ENCODE data around the gene TTC39C.

The TTC39C gene

DNA sequence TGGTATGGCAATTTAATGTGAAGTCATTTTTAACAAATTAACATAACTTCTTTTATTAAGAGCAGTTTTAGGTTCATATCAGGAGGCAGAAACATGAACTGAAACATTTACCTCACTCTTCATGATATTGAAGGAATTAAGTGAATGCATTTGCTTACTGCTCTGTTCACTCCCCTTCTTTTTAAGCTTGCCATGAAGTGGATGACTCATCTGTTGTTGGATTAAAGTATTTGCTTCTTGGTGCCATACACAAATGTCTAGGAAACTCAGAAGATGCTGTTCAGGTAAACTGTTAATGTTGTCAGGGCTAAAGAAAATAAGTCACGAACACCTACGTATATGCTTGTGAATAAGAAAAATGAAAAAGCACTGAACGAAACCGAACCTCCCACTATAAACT lies 114.1 kb downstream of the TTC39C start:
- TF ChIP-seq, protein P1, sequence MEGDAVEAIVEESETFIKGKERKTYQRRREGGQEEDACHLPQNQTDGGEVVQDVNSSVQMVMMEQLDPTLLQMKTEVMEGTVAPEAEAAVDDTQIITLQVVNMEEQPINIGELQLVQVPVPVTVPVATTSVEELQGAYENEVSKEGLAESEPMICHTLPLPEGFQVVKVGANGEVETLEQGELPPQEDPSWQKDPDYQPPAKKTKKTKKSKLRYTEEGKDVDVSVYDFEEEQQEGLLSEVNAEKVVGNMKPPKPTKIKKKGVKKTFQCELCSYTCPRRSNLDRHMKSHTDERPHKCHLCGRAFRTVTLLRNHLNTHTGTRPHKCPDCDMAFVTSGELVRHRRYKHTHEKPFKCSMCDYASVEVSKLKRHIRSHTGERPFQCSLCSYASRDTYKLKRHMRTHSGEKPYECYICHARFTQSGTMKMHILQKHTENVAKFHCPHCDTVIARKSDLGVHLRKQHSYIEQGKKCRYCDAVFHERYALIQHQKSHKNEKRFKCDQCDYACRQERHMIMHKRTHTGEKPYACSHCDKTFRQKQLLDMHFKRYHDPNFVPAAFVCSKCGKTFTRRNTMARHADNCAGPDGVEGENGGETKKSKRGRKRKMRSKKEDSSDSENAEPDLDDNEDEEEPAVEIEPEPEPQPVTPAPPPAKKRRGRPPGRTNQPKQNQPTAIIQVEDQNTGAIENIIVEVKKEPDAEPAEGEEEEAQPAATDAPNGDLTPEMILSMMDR (IDR thresholded peaks at IDR 0.05; ENCODE audit: borderline replicate concordance, control extremely low read depth, extremely low read depth, insufficient read depth, missing control alignments) = no peak
- in situ Hi-C loops (cut with MboI; ENCODE audit: low sequenced_read_pairs, unreplicated experiment) = loop anchor here (10.0 kb wide), 2 partner anchors 114 to 504 kb away; partner anchors contain the start of gene TTC39C

DNA sequence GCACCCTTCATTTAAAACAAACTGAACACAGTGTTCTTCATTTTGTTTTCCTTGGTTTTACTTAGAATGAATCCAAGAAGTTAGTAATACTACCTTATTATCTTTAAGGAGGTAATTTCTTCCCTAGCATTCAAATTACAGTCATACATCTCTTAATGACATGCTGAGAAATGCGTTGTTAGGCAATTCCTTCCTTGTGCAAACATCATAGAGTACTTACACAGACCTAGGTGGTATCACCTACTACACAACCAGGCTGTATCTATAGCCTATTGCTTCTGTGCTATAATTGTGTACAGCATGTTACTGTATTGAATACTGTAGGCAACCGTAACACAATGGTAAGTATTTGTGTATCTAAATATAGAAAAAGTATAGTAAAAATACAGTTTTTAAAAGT lies 115.9 kb downstream of the TTC39C start:
- TF ChIP-seq, protein P1 (IDR thresholded peaks at IDR 0.05; ENCODE audit: borderline replicate concordance, control extremely low read depth, extremely low read depth, insufficient read depth, missing control alignments) = no peak
- DNase-seq (ENCODE audit: low spot score) = no peak
- in situ Hi-C loops (cut with MboI; ENCODE audit: low sequenced_read_pairs, unreplicated experiment) = no loop called here

More for the DNA sequence above, 114.1 kb downstream of the TTC39C start:
- DNase-seq (ENCODE audit: low spot score) = no peak

DNA sequence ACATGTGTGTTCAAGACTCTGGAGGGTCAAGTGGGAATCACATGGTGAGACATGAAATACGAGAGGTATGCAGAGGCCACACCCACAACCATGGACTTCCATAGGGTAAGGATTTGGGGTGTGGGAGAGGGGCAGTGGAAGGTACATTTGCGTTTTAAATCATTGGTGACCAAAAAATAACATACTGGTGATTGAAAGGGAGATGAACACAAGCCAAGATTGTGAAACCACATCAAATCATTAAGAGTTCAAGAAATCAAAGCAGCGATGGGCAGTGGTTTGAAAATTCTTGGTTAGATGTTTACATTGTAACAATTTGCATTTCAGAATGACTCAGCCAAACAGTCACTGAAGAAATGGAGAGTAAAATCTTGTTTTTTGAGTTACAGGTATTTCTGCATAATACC lies 122.4 kb downstream of the TTC39C start:
- no peak for DNase-seq (ENCODE audit: low spot score)
- in situ Hi-C loops (cut with MboI; ENCODE audit: low sequenced_read_pairs, unreplicated experiment) = no loop called here

DNA sequence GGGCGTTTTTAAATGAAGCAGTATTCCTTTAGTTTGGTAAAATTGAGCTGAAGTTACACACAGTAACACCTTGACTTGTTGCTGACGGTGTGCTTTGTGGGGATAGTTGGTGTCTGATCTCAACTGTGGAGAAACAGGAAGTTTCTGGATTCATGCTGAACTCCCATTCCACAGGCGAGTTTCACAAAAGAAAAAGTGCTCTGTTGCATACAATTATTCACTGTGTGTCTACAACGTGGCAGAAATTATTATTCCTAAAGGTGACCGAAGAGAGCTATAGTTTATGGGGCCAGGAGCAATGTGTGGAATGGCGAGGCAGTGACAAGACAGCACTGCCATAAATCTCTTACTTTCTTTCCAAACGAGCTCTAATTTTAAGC lies 123.8 kb downstream of the TTC39C start:
- no peak for DNase-seq (ENCODE audit: low spot score)
- TF ChIP-seq, protein P1 (IDR thresholded peaks at IDR 0.05; ENCODE audit: borderline replicate concordance, control extremely low read depth, extremely low read depth, insufficient read depth, missing control alignments) = no peak
- in situ Hi-C loops (cut with MboI; ENCODE audit: low sequenced_read_pairs, unreplicated experiment) = no loop called here

More for the DNA sequence above, 122.4 kb downstream of the TTC39C start:
- TF ChIP-seq, protein P1 (IDR thresholded peaks at IDR 0.05; ENCODE audit: borderline replicate concordance, control extremely low read depth, extremely low read depth, insufficient read depth, missing control alignments) = no peak

DNA sequence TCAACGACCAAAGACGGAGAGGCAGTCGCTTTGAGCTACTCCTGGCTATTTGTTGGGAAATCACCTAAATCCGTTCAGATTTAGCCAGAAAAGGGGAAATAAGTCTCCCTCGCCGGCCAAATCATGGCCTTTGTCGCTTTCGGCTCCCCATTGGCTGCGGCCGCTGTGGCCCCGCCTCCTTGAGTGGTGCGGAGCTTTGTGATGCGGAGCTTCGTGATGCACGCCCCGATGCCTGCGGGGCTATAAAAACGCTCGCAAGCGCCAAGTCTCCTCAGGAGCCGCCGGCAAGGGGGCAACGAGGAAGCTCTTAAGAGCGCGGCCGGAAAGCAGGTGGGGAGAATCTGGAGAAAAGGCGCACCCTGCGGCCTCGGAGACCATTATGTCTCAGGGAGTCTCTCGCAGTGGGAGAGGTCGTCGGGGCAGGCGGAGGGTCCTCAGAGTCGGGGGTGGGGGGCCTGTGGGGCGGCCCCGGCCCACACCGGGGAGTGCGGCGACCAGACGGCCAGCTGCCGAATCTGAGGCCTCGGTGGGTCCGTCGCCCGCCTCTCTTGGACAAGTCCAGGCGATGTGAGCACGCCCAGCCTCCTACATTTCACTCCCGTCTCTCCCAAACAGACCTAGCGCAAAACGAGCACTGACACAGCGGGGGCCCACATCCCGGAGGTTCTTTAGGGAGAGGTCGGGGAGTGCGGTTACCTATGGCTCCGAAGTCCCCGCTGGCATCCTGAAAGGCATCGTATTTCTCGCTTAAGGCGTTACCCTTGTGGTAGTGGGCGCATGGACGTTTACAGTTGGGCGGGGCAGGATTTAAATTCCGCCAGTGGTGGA lies 124.4 kb downstream of the TTC39C start, which contains the start of gene CABYR:
Gene CABYR, plus strand, starts transcription at position 274 of the 828 bp plus-strand sequence. CDS start 4,053 bp downstream, outside the sequence.
- DNase-seq (ENCODE audit: low spot score) = peak; percentile 83
- TF ChIP-seq, protein P1 (IDR thresholded peaks at IDR 0.05; ENCODE audit: borderline replicate concordance, control extremely low read depth, extremely low read depth, insufficient read depth, missing control alignments) = no peak
- in situ Hi-C loops (cut with MboI; ENCODE audit: low sequenced_read_pairs, unreplicated experiment) = no loop called here

DNA sequence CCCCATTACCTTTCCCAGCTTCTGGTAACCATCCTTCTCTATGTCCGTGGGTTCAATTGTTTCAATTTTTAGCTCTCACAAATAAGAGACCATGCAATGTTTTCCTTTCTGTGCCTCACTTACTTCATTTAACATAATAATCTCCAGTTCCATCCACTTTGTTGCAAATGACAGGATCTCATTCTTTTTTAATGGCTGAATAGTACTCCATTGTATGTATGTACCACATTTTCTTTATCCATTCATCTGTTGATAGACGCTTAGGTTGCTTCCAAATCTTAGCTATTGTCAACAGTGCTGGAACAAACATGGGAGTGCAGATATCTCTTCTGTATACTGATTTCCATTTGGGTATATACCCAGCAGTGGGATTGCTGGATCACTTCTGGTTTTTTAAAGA lies 126.1 kb downstream of the TTC39C start:
- DNase-seq (ENCODE audit: low spot score) = no peak
- in situ Hi-C loops (cut with MboI; ENCODE audit: low sequenced_read_pairs, unreplicated experiment) = no loop called here
- TF ChIP-seq, protein P1 (IDR thresholded peaks at IDR 0.05; ENCODE audit: borderline replicate concordance, control extremely low read depth, extremely low read depth, insufficient read depth, missing control alignments) = no peak
